Breast epithelium (tissue), 4 donors: ENCODE measurements around the gene PPP1CC. TPM values are rescaled to one million over a fixed set of nuclear protein-coding genes. Genes with fewer than 3 reads are reported as not detected.
"Not testable (repeated sequence)": the region's sequence is repeated elsewhere in the genome, so short reads cannot be mapped to it uniquely, and the experiment has no call there.

Source experiments
- DNase-seq, 2 donors: peaks; one replicate each; pipeline ENCODE4 v3.0.0-alpha.2; 2019; ENCODE audit warnings: low spot score in 2 of 2
- H3K27ac ChIP-seq, 2 donors: fragments of 200-600 bp; sonication (generic) in 1 of 2; one replicate each; pipeline ENCODE4 v1.5.1; 2016 to 2019; ENCODE audit warnings: mild to moderate bottlenecking in 1 of 2
- H3K27me3 ChIP-seq, 2 donors: fragments of 200-600 bp; sonication (generic) in 1 of 2; one replicate each; pipeline versions ENCODE4 v1.5.1 to v1.6.0; 2017 to 2019; ENCODE audit warnings: control low read depth in 1 of 2, mild to moderate bottlenecking in 1 of 2
- H3K36me3 ChIP-seq: fragments of 200-600 bp; one replicate; pipeline ENCODE4 v1.5.1; 2019
- H3K4me1 ChIP-seq, 2 donors: fragments of 200-600 bp; sonication (generic); one replicate each; pipeline ENCODE4 v1.5.1; 2016 to 2019; ENCODE audit warnings: control low read depth in 1 of 2
- H3K4me3 ChIP-seq, 3 donors: fragments of 200-600 bp; sonication (generic); 1 replicate in 2 of 3; 2 replicates in 1 of 3; pipeline ENCODE4 v1.5.1; 2016 to 2019; ENCODE audit warnings: mild to moderate bottlenecking in 3 of 3, moderate library complexity in 2 of 3
- H3K9me3 ChIP-seq, 2 donors: fragments of 200-600 bp; sonication (generic) in 1 of 2; one replicate each; pipeline ENCODE4 v1.5.1; 2016 to 2019; ENCODE audit warnings: control low read depth in 1 of 2
- CTCF ChIP-seq, 3 donors: fragments of 450-650 bp; IDR thresholded peaks; one replicate each; pipeline ENCODE4 v1.5.1; 2016 to 2017; ENCODE audit warnings: antibody characterized with exemption in 3 of 3, mild to moderate bottlenecking in 3 of 3, moderate library complexity in 3 of 3
- POLR2A ChIP-seq: fragments of 450-650 bp; IDR thresholded peaks from one replicate; pipeline ENCODE4 v1.6.1; 2016; ENCODE audit warnings: antibody characterized with exemption, mild to moderate bottlenecking, moderate library complexity
- POLR2AphosphoS5 ChIP-seq, 3 donors: sonication (generic); formaldehyde crosslinking; IDR thresholded peaks; one replicate each; pipeline ENCODE4 v1.6.1; 2017; ENCODE audit warnings: antibody characterized with exemption in 3 of 3
- intact Hi-C: fragments of 100-400 bp; cut with DNase I; formaldehyde crosslinking; loops from one replicate; pipeline ENCODE4 v1.15.1; 2023; ENCODE audit warnings: low total_unique reads
- total RNA-seq, 3 donors: library from RNA; depleted of rRNA; stranded (reverse); fragments of >200 nt; gene quantifications; one replicate each; pipeline ENCODE4 v1.1.0, GENCODE V29; 2016

The PPP1CC gene
- total RNA-seq, 3 donors from 2014 or later: 97.7 to 135 (median 106) TPM

GRCh38 chr12:110726708-110727369 is 15.9 kb downstream of the PPP1CC start:
- no peaks in the 10 kb centered on the region for H3K36me3 ChIP-seq
- intact Hi-C loops: no loop called here
- no peak for DNase-seq
- no peaks in the 10 kb centered on the region for H3K27me3 ChIP-seq
- TF ChIP-seq POLR2A (no peak), POLR2AphosphoS5 (IDR thresholded peaks at IDR 0.05) (no peak), CTCF (IDR thresholded peaks at IDR 0.05) (no peak)
- H3K9me3 ChIP-seq: no peaks in the 10 kb centered on the region
- H3K27ac ChIP-seq: no peak overlapping the region
- H3K4me3 ChIP-seq: no peak overlapping the region
- H3K4me1 ChIP-seq: peaks cover 0 to 4% of the 10 kb centered on the region in 2 donors

- no peaks in the 10 kb centered on the region for H3K27me3 ChIP-seq
- H3K27ac ChIP-seq: no peak overlapping the region
- intact Hi-C loops: no loop called here
- no peaks in the 10 kb centered on the region for H3K9me3 ChIP-seq
- DNase-seq: no peak
- no peak overlapping the region for H3K4me3 ChIP-seq
- no peaks in the 10 kb centered on the region for H3K4me1 ChIP-seq
- TF ChIP-seq POLR2A: no peak
- TF ChIP-seq CTCF (IDR thresholded peaks at IDR 0.05): no peak
- TF ChIP-seq POLR2AphosphoS5 (IDR thresholded peaks at IDR 0.05): no peak
- no peaks in the 10 kb centered on the region for H3K36me3 ChIP-seq
Observed at GRCh38 chr12:110726028-110726427, 16.7 kb downstream of the PPP1CC start.

GRCh38 chr12:110725267-110725666 is 17.4 kb downstream of the PPP1CC start:
- no peak for DNase-seq
- Histone ChIP-seq H3K9me3 (no peaks in the 10 kb centered on the region), H3K36me3 (peaks cover 4% of the 10 kb centered on the region), H3K27ac (no peak overlapping the region), H3K27me3 (no peaks in the 10 kb centered on the region), H3K4me3 (no peak overlapping the region), H3K4me1 (no peaks in the 10 kb centered on the region)
- intact Hi-C loops: no loop called here
- TF ChIP-seq CTCF (IDR thresholded peaks at IDR 0.05) (no peak), POLR2AphosphoS5 (IDR thresholded peaks at IDR 0.05) (no peak), POLR2A (no peak)

- DNase-seq, H3K27me3 ChIP-seq, H3K4me3 ChIP-seq, H3K27ac ChIP-seq, H3K36me3 ChIP-seq, H3K9me3 ChIP-seq, H3K4me1 ChIP-seq, intact Hi-C loops: not testable (repeated sequence)
Observed at GRCh38 chr12:110722892-110723291, 19.8 kb downstream of the PPP1CC start.

- Histone ChIP-seq H3K4me1 (no peaks in the 10 kb centered on the region), H3K4me3 (no peak overlapping the region), H3K27me3 (no peaks in the 10 kb centered on the region), H3K27ac (no peak overlapping the region), H3K9me3 (no peaks in the 10 kb centered on the region), H3K36me3 (peaks cover 4% of the 10 kb centered on the region)
- no peak for DNase-seq
- intact Hi-C loops: no loop called here
- TF ChIP-seq POLR2A (no peak), CTCF (IDR thresholded peaks at IDR 0.05) (no peak), POLR2AphosphoS5 (IDR thresholded peaks at IDR 0.05) (no peak)
Observed at GRCh38 chr12:110721570-110721969, 21.1 kb downstream of the PPP1CC start.

GRCh38 chr12:110720516-110720915 is 22.2 kb downstream of the PPP1CC start:
- DNase-seq: no peak
- TF ChIP-seq CTCF (IDR thresholded peaks at IDR 0.05) (no peak), POLR2A (no peak), POLR2AphosphoS5 (IDR thresholded peaks at IDR 0.05) (no peak)
- Histone ChIP-seq H3K27ac (no peak overlapping the region), H3K9me3 (no peaks in the 10 kb centered on the region), H3K27me3 (no peaks in the 10 kb centered on the region), H3K36me3 (peaks cover 4% of the 10 kb centered on the region), H3K4me1 (no peaks in the 10 kb centered on the region), H3K4me3 (no peak overlapping the region)
- intact Hi-C loops: no loop called here
